ENCODE data around the gene ETV3.
"Not testable (repeated sequence)": the region's sequence is repeated elsewhere in the genome, so short reads cannot be mapped to it uniquely, and the experiment has no call there.

ETV3 gene

DNA sequence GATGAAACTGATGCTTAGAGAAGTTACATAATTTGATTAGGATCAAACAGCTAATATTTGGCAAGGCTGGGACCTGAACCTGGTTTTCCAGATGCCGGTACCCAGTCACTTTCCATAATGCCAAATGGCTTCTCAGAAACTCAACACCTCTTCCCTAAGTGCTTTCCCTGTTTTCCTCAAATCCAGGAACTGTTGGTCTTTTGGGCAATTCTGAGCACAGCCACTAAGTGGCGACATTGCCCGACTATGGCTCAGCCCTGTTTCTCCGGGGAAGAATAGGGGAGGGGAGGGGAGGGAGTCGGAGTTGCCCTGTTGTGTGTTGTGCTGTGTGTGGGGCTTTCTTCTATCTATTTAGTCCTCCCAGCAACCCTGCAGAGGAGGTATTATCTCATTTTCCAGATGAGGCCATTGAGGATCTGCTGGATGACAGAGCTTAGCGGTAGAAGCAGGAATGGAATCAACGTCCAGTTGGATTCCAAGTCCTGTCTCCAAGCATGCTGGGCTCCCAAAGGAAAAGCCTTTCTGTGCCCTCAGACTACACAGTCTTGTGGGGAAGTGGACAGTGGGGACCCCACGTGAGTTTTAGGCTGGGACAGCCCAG, 33.8 kb upstream of the ETV3 start:
- peaks cover 15% of the 10 kb centered on the region for H3K27me3 ChIP-seq (ENCODE audit: insufficient read depth, low read length)
- H3K36me3 ChIP-seq (ENCODE audit: insufficient read depth, low read length); H3K4me1 ChIP-seq (ENCODE audit: insufficient read depth, low read length); H2AFZ ChIP-seq (ENCODE audit: low read depth, low read length); H3K9me3 ChIP-seq (ENCODE audit: low read length); H3K4me3 ChIP-seq (ENCODE audit: low read length): not testable (repeated sequence)

DNA sequence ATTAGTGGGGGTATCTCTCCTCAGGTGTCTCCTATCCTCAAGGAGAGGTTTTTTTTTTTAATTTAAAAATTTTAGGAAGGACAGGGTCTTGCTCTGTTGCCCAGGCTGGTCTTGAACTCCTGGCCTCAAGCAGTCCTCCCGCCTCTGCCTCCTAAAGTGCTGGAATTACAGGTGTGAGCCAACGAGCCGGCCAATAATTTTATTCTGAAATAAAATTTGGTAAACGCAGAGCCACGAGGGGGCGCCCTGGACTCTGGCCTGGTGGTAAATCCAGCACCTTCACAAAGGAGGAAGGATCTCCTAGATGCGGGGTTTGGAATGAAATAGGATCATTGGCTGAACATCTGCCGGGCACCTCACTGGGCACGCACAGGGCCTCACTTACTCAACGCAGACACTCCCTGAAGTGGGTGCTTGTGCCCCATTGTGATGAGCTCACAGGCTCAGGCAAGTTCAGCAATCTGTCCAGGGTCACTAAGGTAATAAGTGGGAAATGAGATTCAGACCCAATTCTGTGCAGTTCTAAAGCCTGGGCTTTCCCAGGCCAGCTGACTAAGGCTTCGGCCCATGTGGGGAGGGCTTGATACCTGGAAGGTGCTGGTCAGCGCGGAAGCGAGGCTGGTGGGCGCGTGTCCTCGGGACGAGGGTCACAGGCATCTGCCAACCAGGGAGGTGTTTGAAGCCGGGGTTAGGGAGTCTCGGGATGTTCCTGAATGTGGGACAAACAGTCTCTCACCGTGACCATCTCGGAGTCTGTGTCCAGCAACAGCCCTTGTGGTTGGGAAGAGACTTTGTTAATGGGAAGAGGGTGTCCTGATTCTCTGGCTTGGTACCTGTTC, 32.7 kb upstream of the ETV3 start:
- no peaks in the 10 kb centered on the region for H3K36me3 ChIP-seq (ENCODE audit: insufficient read depth, low read length)
- H2AFZ ChIP-seq (ENCODE audit: low read depth, low read length): no peak overlapping the region
- H3K4me1 ChIP-seq (ENCODE audit: insufficient read depth, low read length): no peaks in the 10 kb centered on the region
- peaks cover 24% of the 10 kb centered on the region for H3K27me3 ChIP-seq (ENCODE audit: insufficient read depth, low read length)
- H3K9me3 ChIP-seq (ENCODE audit: low read length): no peaks in the 10 kb centered on the region
- no peak overlapping the region for H3K4me3 ChIP-seq (ENCODE audit: low read length)

DNA sequence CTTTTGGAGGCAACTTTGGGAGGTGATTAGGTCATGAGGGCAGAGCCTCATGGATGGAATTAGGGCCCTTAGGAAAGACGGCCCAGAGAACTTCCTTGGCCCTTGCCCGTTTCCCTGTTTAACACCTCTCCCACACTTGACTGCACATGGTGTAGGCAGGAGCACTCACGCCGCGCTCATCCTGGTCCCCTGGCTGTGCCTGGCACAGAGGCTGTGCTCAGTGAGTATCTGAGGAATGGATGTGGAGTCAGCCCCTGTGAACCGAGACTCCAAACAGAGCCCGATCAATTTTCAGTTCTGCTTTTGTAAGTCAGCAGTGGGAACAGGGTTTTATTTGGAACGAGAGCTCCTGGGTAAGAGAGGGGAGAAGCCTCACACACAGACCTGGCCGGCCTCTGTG, 29.8 kb upstream of the ETV3 start:
- H3K36me3 ChIP-seq (ENCODE audit: insufficient read depth, low read length): no peaks in the 10 kb centered on the region
- H3K27me3 ChIP-seq (ENCODE audit: insufficient read depth, low read length): peaks cover 23% of the 10 kb centered on the region
- no peaks in the 10 kb centered on the region for H3K4me1 ChIP-seq (ENCODE audit: insufficient read depth, low read length)
- H3K9me3 ChIP-seq (ENCODE audit: low read length): no peaks in the 10 kb centered on the region
- H3K4me3 ChIP-seq (ENCODE audit: low read length): no peak overlapping the region
- H2AFZ ChIP-seq (ENCODE audit: low read depth, low read length): no peak overlapping the region

DNA sequence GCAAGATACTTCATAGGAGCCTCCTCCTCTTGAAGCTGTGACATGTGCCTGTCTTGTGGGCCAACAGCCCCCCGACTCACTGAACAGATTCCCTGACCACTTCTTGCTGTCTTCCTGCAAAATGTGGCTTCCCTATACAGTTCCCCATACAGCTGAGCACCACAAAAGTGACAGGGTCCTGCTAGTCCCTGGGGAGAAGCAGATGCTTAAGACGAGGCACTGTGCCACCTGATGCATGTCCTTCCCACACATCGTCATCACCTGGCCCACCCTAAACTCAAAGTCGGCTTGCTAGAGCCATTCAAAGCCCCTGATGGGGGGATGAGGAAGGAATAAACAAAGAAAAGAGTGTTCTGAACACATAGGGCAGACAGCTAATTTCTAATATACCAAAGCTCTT, 29.2 kb upstream of the ETV3 start:
- no peaks in the 10 kb centered on the region for H3K36me3 ChIP-seq (ENCODE audit: insufficient read depth, low read length)
- no peaks in the 10 kb centered on the region for H3K9me3 ChIP-seq (ENCODE audit: low read length)
- no peak overlapping the region for H3K4me3 ChIP-seq (ENCODE audit: low read length)
- H3K4me1 ChIP-seq (ENCODE audit: insufficient read depth, low read length): peaks cover 1% of the 10 kb centered on the region
- peaks cover 23% of the 10 kb centered on the region for H3K27me3 ChIP-seq (ENCODE audit: insufficient read depth, low read length)
- no peak overlapping the region for H2AFZ ChIP-seq (ENCODE audit: low read depth, low read length)

DNA sequence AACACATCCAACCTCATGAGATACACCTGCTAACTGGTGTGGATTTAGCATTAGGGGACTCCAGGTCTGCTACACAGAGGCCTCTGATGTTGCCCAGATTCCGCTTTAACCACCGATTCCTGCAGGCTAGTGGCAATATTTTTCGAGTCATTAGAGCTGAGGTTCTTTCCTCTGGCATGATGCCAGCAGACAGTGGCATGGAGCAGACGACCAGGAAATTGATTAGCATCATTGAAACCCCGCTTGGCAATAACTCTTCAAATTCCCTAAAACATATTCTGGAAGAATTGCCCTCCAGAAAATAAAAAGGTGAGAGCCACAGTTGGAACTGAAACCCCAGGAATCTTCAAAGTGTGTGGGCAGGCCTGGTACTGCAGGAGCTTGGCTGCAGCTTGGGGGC, 28.4 kb upstream of the ETV3 start:
- Histone ChIP-seq H2AFZ (ENCODE audit: low read depth, low read length) (no peak overlapping the region), H3K9me3 (ENCODE audit: low read length) (no peaks in the 10 kb centered on the region), H3K4me3 (ENCODE audit: low read length) (no peak overlapping the region), H3K27me3 (ENCODE audit: insufficient read depth, low read length) (peaks cover 23% of the 10 kb centered on the region), H3K4me1 (ENCODE audit: insufficient read depth, low read length) (peaks cover 6% of the 10 kb centered on the region), H3K36me3 (ENCODE audit: insufficient read depth, low read length) (no peaks in the 10 kb centered on the region)

DNA sequence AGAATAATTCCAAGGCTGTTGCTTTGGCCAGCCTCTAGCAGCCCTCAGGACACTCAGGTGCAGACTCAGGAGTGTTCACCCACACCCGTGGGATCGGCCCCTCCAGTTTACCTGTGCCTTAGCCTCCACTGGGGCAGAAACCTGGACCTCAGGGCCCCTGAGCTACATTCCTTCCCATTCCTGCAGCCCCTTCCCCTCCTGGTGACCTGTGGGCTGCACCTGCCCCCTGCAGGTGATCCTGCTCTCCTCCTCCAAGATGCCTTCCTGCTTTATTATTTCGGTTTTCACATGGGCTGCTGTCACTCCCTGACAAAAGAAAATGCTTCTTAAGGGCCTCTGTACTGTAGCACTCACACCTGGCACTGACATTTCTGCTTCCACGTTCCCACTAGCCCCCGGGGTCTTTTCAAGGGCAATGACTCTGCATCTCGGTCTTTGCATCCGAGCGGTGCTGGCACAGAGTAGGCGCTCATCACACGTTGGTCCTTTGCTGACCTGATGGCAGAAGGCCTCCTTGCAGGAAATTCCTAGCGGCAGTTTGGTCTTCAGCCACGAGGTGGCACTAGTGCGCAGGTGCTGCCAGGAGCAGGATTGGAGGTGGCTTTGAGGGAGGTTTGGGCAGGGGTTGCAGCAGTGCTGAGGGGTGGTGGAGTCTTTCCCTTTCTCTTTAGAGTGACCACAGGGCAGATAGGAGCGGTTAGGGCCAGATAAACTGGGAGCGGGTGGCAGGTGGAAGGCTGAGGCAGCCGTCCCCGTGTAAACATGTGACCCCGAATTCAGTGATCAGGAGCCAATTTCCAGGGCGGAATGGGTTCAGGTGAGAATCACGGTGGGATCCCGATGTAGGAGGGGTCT, 25.3 kb upstream of the ETV3 start:
- no peaks in the 10 kb centered on the region for H3K9me3 ChIP-seq (ENCODE audit: low read length)
- peaks cover 9% of the 10 kb centered on the region for H3K4me1 ChIP-seq (ENCODE audit: insufficient read depth, low read length)
- no peak overlapping the region for H3K4me3 ChIP-seq (ENCODE audit: low read length)
- H2AFZ ChIP-seq (ENCODE audit: low read depth, low read length): no peak overlapping the region
- no peaks in the 10 kb centered on the region for H3K36me3 ChIP-seq (ENCODE audit: insufficient read depth, low read length)
- peaks cover 29% of the 10 kb centered on the region for H3K27me3 ChIP-seq (ENCODE audit: insufficient read depth, low read length)

DNA sequence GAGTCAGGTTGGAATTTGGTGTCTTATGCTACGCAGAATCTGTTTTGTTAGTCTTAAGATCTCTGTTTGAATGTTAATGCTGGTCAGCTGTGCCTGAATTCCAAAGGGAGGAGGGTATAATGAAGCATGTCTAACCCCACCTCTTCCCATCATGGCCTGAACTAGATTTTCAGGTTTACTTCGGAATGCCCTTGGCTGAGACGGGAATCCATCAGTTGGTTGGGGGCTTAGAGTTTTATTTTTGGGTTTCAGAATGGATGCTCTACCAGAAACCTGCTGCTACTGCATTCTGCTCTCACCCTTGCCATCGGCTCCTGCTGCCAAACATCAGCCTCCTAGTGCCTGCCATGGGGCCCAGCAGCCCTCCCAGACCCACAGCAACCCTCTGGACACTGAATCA, 24.1 kb upstream of the ETV3 start:
- Histone ChIP-seq H3K4me1 (ENCODE audit: insufficient read depth, low read length) (peaks cover 9% of the 10 kb centered on the region), H3K4me3 (ENCODE audit: low read length) (no peak overlapping the region), H3K9me3 (ENCODE audit: low read length) (no peaks in the 10 kb centered on the region), H2AFZ (ENCODE audit: low read depth, low read length) (no peak overlapping the region), H3K36me3 (ENCODE audit: insufficient read depth, low read length) (no peaks in the 10 kb centered on the region), H3K27me3 (ENCODE audit: insufficient read depth, low read length) (peaks cover 22% of the 10 kb centered on the region)

DNA sequence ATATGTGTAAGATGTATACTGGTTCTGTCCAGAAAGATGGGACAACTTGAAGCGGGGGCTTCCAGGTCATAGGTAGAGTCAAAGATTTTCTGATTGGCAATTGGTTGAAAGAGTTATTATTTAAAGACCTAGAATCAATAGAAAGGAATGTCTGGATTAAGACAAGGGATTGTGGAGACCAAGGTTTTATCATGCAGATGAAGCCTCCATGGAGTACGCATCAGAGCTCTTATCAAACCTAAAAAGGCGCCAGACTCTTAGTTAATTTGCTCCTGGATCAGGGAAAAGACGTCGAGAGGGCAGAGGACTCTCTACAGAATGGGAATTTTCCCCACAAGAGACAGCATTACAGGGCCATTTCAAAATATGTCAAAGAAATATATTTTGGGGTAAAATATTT, 23.7 kb upstream of the ETV3 start:
- Histone ChIP-seq H3K36me3 (ENCODE audit: insufficient read depth, low read length) (no peaks in the 10 kb centered on the region), H3K4me3 (ENCODE audit: low read length) (no peak overlapping the region), H3K9me3 (ENCODE audit: low read length) (no peaks in the 10 kb centered on the region), H2AFZ (ENCODE audit: low read depth, low read length) (no peak overlapping the region), H3K27me3 (ENCODE audit: insufficient read depth, low read length) (peaks cover 20% of the 10 kb centered on the region), H3K4me1 (ENCODE audit: insufficient read depth, low read length) (peaks cover 9% of the 10 kb centered on the region)

DNA sequence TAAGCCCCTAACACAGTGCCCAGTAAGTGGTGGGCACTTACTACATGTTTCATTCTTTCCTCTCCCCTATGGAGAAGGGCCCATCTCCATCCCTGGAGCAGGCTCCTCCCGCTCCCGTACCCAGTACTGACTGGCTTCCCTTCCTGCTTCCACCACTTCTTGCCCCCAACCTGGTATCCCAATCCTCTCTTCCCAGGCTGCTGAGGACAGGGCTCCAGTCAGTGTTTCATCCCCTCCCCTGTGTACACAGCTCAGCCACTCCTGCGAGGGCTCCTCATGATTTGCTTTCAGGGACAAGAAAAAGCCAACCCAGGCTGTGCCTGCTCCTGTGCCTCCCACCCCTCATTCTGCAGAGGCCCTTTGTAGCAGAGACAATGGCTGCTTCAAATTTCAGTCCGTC, 20.8 kb upstream of the ETV3 start:
- H3K4me3 ChIP-seq (ENCODE audit: low read length): no peak overlapping the region
- H3K9me3 ChIP-seq (ENCODE audit: low read length): no peaks in the 10 kb centered on the region
- H3K27me3 ChIP-seq (ENCODE audit: insufficient read depth, low read length): peaks cover 13% of the 10 kb centered on the region
- no peaks in the 10 kb centered on the region for H3K36me3 ChIP-seq (ENCODE audit: insufficient read depth, low read length)
- peaks cover 9% of the 10 kb centered on the region for H3K4me1 ChIP-seq (ENCODE audit: insufficient read depth, low read length)
- H2AFZ ChIP-seq (ENCODE audit: low read depth, low read length): no peak overlapping the region

DNA sequence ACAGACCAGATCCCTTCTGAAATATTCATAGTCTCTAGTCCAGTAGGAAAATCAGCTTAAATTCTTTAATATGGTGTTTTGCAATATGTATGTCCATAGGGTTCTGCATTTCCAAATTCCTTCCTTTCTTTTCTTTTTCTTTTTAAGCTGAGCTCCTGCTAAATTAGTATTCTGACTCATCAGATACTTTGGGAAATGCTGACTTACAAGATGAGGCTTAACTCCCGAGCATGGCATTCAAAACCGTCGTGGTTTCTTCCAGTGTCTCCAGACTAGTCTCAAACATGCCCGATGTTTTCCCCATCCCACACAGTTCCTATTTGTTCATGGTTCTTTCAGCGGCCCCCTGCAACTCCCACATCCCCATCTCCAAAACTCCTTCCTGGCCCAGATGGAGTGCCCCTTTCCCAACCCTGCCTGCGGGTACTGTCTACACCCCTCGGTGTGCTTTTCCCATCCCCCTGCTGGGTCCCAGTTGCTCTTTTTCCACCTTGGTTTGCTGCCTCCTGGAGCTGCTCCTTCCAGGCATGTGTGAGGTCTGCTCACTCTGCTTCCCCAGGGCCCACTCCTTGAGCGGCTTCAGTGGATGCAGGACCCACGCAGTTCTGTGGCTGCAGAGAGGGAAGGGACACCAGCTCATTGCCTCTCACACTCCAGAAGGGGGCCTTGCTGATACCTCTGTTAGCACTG, 19.5 kb upstream of the ETV3 start:
- Histone ChIP-seq H3K4me1 (ENCODE audit: insufficient read depth, low read length) (peaks cover 9% of the 10 kb centered on the region), H3K4me3 (ENCODE audit: low read length) (no peak overlapping the region), H3K36me3 (ENCODE audit: insufficient read depth, low read length) (no peaks in the 10 kb centered on the region), H2AFZ (ENCODE audit: low read depth, low read length) (no peak overlapping the region), H3K9me3 (ENCODE audit: low read length) (no peaks in the 10 kb centered on the region), H3K27me3 (ENCODE audit: insufficient read depth, low read length) (peaks cover 19% of the 10 kb centered on the region)

DNA sequence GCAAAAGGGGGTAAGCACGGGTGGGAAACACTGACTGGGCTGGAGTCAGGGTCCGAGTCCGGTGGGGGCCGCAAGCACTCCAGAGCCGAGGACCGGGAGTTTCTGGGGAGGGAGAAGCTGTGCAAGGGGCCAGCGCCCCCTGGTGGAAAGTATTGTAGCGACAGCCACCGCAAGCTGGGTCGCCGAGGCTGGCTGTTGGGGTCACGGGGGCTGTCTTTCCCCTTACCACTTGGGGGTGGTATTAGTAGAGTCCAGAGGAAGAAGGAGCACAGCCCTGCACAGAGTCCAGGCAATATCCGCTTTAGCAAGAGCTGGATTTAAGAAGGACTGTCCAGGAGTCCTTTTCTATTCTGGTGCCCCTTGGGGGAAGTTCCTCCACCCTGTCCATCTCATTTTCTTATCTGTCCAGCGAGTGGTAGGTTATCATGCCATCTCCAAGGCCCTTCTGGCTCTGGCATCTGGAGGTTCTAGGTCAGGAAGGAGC, 17.9 kb upstream of the ETV3 start:
- Histone ChIP-seq H3K4me3 (ENCODE audit: low read length) (no peak overlapping the region), H3K4me1 (ENCODE audit: insufficient read depth, low read length) (peaks cover 3% of the 10 kb centered on the region), H3K36me3 (ENCODE audit: insufficient read depth, low read length) (no peaks in the 10 kb centered on the region), H2AFZ (ENCODE audit: low read depth, low read length) (no peak overlapping the region), H3K9me3 (ENCODE audit: low read length) (no peaks in the 10 kb centered on the region), H3K27me3 (ENCODE audit: insufficient read depth, low read length) (peaks cover 27% of the 10 kb centered on the region)

DNA sequence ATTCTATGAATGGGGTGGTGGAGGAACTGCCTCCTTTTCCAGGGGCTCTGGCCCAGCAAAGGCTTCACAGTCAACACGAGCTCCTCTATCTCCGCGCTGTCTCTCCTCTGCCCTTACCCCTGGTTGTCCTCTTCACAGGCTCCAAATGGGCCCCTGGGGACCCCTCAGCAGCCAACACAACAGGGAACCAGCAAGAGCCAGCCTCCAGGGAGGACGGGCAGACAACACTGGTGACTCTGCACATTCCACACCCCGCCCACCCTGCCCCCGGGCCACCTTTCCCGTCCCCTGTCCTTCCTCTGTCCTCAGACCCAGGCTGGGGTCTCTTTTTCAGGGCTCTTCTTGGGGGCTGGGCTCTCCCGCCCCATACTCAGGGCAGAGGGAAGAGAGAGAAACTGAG, 17.5 kb upstream of the ETV3 start:
- Histone ChIP-seq H2AFZ (ENCODE audit: low read depth, low read length) (no peak overlapping the region), H3K36me3 (ENCODE audit: insufficient read depth, low read length) (no peaks in the 10 kb centered on the region), H3K4me3 (ENCODE audit: low read length) (no peak overlapping the region), H3K27me3 (ENCODE audit: insufficient read depth, low read length) (peaks cover 27% of the 10 kb centered on the region), H3K9me3 (ENCODE audit: low read length) (no peaks in the 10 kb centered on the region), H3K4me1 (ENCODE audit: insufficient read depth, low read length) (peaks cover 3% of the 10 kb centered on the region)

All from neuron (in vitro differentiated cells).